ENCODE data around the gene CCL25. TPM values are rescaled to one million over a fixed set of nuclear protein-coding genes. Genes with fewer than 3 reads are reported as not detected.

The CCL25 gene
- total and polyA plus RNA-seq, 9 of the 15 experiments (the other 6 are each of a cell fraction or from before 2014, with no cell fraction given) = 0.15 TPM; not detected in 8

- peak; percentile 75; the same call in 1 of the 2 replicates for TF ChIP-seq LCOR (CRISPR knock-in tag; IDR thresholded peaks at IDR 0.05)
- TF ChIP-seq NR2C1 (IDR thresholded peaks at IDR 0.05) = no peak
- TF ChIP-seq NR2C1 (tag; IDR thresholded peaks at IDR 0.05) = 0 out of 2 replicates have a peak, but pooled peaks have one; percentile 35
- TF ChIP-seq PCBP2 (IDR thresholded peaks at IDR 0.05; ENCODE audit: low read depth, low read length, poor library complexity, severe bottlenecking) = no peak
- peak in 1 of 2 experiments; percentile 14; a peak in 1 of 4 replicates for TF ChIP-seq RAD21 (CRISPR knock-in tag; conservative IDR thresholded peaks at IDR 0.05 in 1 of 2, IDR thresholded peaks at IDR 0.05 in 1 of 2)
- no peak for TF ChIP-seq DMBX1 (CRISPR knock-in tag; IDR thresholded peaks at IDR 0.05; ENCODE audit: borderline replicate concordance)
- TF ChIP-seq, protein P1, sequence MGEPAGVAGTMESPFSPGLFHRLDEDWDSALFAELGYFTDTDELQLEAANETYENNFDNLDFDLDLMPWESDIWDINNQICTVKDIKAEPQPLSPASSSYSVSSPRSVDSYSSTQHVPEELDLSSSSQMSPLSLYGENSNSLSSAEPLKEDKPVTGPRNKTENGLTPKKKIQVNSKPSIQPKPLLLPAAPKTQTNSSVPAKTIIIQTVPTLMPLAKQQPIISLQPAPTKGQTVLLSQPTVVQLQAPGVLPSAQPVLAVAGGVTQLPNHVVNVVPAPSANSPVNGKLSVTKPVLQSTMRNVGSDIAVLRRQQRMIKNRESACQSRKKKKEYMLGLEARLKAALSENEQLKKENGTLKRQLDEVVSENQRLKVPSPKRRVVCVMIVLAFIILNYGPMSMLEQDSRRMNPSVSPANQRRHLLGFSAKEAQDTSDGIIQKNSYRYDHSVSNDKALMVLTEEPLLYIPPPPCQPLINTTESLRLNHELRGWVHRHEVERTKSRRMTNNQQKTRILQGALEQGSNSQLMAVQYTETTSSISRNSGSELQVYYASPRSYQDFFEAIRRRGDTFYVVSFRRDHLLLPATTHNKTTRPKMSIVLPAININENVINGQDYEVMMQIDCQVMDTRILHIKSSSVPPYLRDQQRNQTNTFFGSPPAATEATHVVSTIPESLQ (CRISPR knock-in tag; IDR thresholded peaks at IDR 0.05) = no peak
- 0 out of 2 replicates have a peak, but pooled peaks have one; percentile 64 for TF ChIP-seq FOXP1 (CRISPR knock-in tag; IDR thresholded peaks at IDR 0.05)
- no peak for TF ChIP-seq HMG20A (CRISPR knock-in tag; conservative IDR thresholded peaks at IDR 0.05)
- TF ChIP-seq, protein P2, sequence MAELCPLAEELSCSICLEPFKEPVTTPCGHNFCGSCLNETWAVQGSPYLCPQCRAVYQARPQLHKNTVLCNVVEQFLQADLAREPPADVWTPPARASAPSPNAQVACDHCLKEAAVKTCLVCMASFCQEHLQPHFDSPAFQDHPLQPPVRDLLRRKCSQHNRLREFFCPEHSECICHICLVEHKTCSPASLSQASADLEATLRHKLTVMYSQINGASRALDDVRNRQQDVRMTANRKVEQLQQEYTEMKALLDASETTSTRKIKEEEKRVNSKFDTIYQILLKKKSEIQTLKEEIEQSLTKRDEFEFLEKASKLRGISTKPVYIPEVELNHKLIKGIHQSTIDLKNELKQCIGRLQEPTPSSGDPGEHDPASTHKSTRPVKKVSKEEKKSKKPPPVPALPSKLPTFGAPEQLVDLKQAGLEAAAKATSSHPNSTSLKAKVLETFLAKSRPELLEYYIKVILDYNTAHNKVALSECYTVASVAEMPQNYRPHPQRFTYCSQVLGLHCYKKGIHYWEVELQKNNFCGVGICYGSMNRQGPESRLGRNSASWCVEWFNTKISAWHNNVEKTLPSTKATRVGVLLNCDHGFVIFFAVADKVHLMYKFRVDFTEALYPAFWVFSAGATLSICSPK (IDR thresholded peaks at IDR 0.05; ENCODE audit: borderline replicate concordance) = no peak
- 0 out of 2 replicates have a peak, but pooled peaks have one; percentile 49 for TF ChIP-seq MXI1 (IDR thresholded peaks at IDR 0.05; ENCODE audit: low read depth, low read length)
- TF ChIP-seq SRSF9 (IDR thresholded peaks at IDR 0.05; ENCODE audit: borderline replicate concordance, low read depth, low read length) = no peak
- TF ChIP-seq CBFA2T3 (IDR thresholded peaks at IDR 0.05) = peak; percentile 60
- TF ChIP-seq ZNF57 (CRISPR knock-in tag; IDR thresholded peaks at IDR 0.05) = no peak
- peak; percentile 56 for TF ChIP-seq ATF7 (IDR thresholded peaks at IDR 0.05)
- peak; percentile 92 for TF ChIP-seq SP1 (CRISPR knock-in tag; IDR thresholded peaks at IDR 0.05)
- TF ChIP-seq FOS (IDR thresholded peaks at IDR 0.05; ENCODE audit: extremely low read depth, insufficient read length) = no peak
- TF ChIP-seq NCOA6 (IDR thresholded peaks at IDR 0.05) = no peak
- TF ChIP-seq IRF2 (CRISPR knock-in tag; IDR thresholded peaks at IDR 0.05) = no peak
- TF ChIP-seq GABPA (tag; conservative IDR thresholded peaks at IDR 0.05; ENCODE audit: low read depth) = no peak
- TF ChIP-seq FOXK2 (conservative IDR thresholded peaks at IDR 0.05 in 1 of 2, IDR thresholded peaks at IDR 0.05 in 1 of 2; ENCODE audit: low read depth in 2 of 2) = peak in 1 of 2 experiments; percentile 25; a peak in 1 of 4 replicates
- peak; percentile 97 for TF ChIP-seq MEIS2 (IDR thresholded peaks at IDR 0.05; ENCODE audit: partially characterized antibody)
- TF ChIP-seq ETS1 (conservative IDR thresholded peaks at IDR 0.05; ENCODE audit: control insufficient read depth, low read depth, low read length) = 0 out of 2 replicates have a peak, but pooled peaks have one; percentile 19
- peak; percentile 42 for TF ChIP-seq TAF1 (IDR thresholded peaks at IDR 0.05; ENCODE audit: control insufficient read depth, extremely low read depth, insufficient read depth, low read length, severe bottlenecking)
These were observed 2.1 kb upstream of the CCL25 start (continued) for GRCh38 chr19:8050274-8051096.
